Measurements from ENCODE around the gene PADI6. TPM values are rescaled to one million over a fixed set of nuclear protein-coding genes. Genes with fewer than 3 reads are reported as not detected.
A peak's percentile ranks its signal among the peaks of the same experiment; 100 is the strongest.

The PADI6 gene
- total and polyA plus RNA-seq, 9 of the 15 experiments (the other 6 are each of a cell fraction or from before 2014, with no cell fraction given) = not detected

GRCh38 chr1:17438318-17439249 lies 66.6 kb downstream of the PADI6 start (continued):
- no peak for TF ChIP-seq RERE (CRISPR knock-in tag; IDR thresholded peaks at IDR 0.05; ENCODE audit: borderline replicate concordance)
- 0 out of 2 replicates have a peak, but pooled peaks have one; percentile 50 for TF ChIP-seq ZNF592 (IDR thresholded peaks at IDR 0.05)
- TF ChIP-seq ZC3H4 (CRISPR knock-in tag; IDR thresholded peaks at IDR 0.05; ENCODE audit: borderline replicate concordance) = no peak
- TF ChIP-seq PRPF4 (IDR thresholded peaks at IDR 0.05; ENCODE audit: insufficient read depth, low read depth, low read length, poor library complexity, severe bottlenecking) = peak; percentile 80
- no peak for TF ChIP-seq ZNF124 (CRISPR knock-in tag; IDR thresholded peaks at IDR 0.05)
- TF ChIP-seq ILF3 (IDR thresholded peaks at IDR 0.05; ENCODE audit: borderline replicate concordance) = 0 out of 2 replicates have a peak, but pooled peaks have one; percentile 54
- TF ChIP-seq KDM1A (IDR thresholded peaks at IDR 0.05) = no peak
- peak; percentile 68; the same call in 1 of the 2 replicates for TF ChIP-seq NCOA6 (IDR thresholded peaks at IDR 0.05)
- peak; percentile 89 for TF ChIP-seq SPI1 (IDR thresholded peaks at IDR 0.05; ENCODE audit: borderline replicate concordance, low read depth, low read length)
- TF ChIP-seq ZNF830 (CRISPR knock-in tag; IDR thresholded peaks at IDR 0.05) = no peak
- peak; percentile 92; the same call in 1 of the 2 replicates for TF ChIP-seq FOXP1 (CRISPR knock-in tag; IDR thresholded peaks at IDR 0.05)
- no peak for TF ChIP-seq BRD4 (IDR thresholded peaks at IDR 0.05)
- no peak for TF ChIP-seq PML (IDR thresholded peaks at IDR 0.05; ENCODE audit: low read length)
- TF ChIP-seq POLR3A (IDR thresholded peaks at IDR 0.05; ENCODE audit: borderline replicate concordance, extremely low read depth, insufficient read depth, insufficient read length) = no peak
- TF ChIP-seq RBM25 (IDR thresholded peaks at IDR 0.05; ENCODE audit: low read depth, low read length, severe bottlenecking) = no peak
- peak; percentile 55 for TF ChIP-seq U2AF1 (optimal IDR thresholded peaks at IDR 0.05; ENCODE audit: low read depth, low read length)
